ENCODE measurements around the gene COL3A1.

Gene COL3A1

GRCh38 chr2:189015359-189015758 lies 41.2 kb downstream of the COL3A1 start:
- no peak for DNase-seq (ENCODE audit: low read depth)

GRCh38 chr2:189016311-189016861 lies 42.2 kb downstream of the COL3A1 start:
- DNase-seq (ENCODE audit: low read depth), result no peak

DNA sequence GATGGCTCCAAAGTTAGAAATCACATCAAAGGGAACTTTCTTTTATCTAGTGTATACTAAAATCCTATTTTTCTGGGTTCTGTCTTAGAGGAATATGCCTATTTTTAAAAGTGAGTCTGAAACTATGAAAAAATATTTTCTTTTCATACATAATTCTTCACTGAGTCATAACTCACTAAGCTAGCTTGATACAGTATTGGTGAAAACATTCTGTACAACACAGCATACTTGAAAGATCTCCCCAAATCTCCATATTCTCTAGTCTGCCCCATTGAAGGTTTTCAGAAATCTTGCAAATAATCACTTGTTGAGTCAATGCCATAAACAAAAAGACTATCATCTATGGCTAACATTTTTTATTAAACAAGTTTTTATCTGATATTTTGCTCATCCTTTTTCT lies 44.5 kb downstream of the COL3A1 start:
- DNase-seq (ENCODE audit: low read depth), result no peak

GRCh38 chr2:189020179-189020578 lies 46.0 kb downstream of the COL3A1 start:
- DNase-seq (ENCODE audit: low read depth), result no peak

- no peak for DNase-seq (ENCODE audit: low read depth)
Measured at GRCh38 chr2:189022053-189022481, 47.9 kb downstream of the COL3A1 start.

- no peak for DNase-seq (ENCODE audit: low read depth)
Measured at GRCh38 chr2:189022492-189022891, 48.3 kb downstream of the COL3A1 start.

DNA sequence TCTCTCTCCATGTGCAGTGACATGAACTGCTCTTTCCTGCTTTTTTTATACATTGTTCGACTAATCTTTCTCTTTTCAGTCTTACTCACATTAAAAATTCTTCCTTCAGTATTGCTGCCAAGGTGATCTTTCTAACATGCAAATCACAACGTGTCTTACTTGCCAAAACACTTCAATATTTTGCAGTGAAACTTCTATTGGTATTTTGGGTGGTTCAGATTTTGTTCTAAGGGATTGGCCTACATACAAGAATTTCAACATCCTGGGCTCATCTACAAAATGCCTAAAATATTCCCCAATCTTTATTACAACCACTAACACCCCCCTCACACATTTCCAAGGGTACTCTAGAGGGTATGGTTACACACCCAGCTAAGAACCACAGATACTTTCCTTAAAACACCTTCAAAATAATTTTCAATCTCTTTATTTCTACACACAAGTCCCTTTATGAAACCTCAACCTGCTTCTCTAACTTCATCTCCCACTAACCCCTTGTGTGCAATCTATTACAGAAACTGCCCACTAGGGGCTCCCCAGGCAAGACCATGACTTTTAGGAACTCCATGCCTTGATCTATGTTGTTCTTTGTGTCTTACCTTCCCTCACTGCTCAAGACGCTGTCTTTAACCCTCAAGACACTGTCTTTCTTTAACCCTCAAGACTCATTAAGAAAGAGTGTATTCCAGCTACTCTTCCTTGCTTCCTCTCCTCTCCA lies 50.9 kb downstream of the COL3A1 start:
- no peak for DNase-seq (ENCODE audit: low read depth)

DNA sequence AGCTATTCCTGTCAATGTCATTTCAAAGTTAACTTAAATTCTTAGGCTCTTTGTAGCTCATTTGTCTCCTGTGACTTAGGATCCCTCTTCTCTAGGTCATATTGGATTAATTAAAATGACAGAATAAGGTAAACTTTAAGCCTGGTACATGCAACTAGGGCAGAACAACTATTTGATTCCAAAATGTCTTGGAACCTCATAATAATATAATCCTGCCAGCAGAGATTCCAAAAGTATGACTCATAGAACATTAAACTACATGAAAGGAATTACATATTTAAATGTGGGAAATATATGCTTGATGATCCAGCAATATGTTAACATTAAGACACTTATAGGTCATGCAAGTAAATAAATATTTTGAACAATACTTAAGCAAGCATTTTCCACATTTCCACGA lies 63.3 kb downstream of the COL3A1 start:
- no peak for DNase-seq (ENCODE audit: low read depth)

- DNase-seq (ENCODE audit: low read depth), result no peak
Measured at GRCh38 chr2:189045836-189046235, 71.7 kb downstream of the COL3A1 start.

DNA sequence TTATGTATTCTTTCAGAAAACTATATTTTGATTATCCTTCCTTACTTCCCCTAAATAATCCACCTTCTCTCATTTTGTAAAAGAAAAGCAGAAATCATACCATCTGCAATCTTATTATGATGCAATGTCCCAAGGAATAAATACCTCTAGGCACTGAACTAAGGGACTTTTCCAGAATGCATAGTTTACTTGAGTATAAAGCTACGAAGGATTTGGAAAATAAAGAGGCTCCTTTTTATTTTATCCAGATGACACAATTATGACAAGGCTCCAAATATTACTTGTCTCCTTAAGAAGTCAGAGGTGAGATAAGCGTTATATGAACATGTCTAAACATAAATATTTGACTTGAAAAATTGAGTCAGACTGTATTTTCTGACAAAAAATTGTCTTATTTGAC lies 72.1 kb downstream of the COL3A1 start:
- no peak for DNase-seq (ENCODE audit: low read depth)

- DNase-seq (ENCODE audit: low read depth), result no peak
Measured at GRCh38 chr2:189047171-189047888, 73.2 kb downstream of the COL3A1 start.

GRCh38 chr2:189048189-189048588 lies 74.0 kb downstream of the COL3A1 start:
- DNase-seq (ENCODE audit: low read depth), result no peak

DNA sequence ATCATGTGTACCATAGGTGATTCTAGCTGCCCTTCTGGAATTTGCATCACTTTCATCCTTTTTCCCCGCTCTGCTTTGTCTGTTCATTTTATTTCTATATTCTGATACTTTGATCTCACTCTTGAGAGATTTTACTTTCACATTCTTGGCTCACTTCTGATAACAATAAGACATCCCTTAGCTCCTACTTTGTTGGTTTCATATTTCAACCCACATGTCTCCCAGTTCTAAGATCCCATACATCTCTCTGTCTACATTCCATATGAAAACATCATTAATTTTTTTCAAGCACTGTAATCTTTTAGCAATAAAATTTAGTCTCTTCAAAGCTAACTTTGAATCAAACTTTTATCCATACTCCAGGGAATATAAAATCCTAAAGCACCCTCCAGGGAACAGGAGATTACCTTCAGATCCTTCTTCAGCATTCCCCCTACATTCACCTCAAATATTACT lies 75.6 kb downstream of the COL3A1 start:
- DNase-seq (ENCODE audit: low read depth), result no peak

GRCh38 chr2:189050165-189050712 lies 76.1 kb downstream of the COL3A1 start:
- no peak for DNase-seq (ENCODE audit: low read depth)

DNA sequence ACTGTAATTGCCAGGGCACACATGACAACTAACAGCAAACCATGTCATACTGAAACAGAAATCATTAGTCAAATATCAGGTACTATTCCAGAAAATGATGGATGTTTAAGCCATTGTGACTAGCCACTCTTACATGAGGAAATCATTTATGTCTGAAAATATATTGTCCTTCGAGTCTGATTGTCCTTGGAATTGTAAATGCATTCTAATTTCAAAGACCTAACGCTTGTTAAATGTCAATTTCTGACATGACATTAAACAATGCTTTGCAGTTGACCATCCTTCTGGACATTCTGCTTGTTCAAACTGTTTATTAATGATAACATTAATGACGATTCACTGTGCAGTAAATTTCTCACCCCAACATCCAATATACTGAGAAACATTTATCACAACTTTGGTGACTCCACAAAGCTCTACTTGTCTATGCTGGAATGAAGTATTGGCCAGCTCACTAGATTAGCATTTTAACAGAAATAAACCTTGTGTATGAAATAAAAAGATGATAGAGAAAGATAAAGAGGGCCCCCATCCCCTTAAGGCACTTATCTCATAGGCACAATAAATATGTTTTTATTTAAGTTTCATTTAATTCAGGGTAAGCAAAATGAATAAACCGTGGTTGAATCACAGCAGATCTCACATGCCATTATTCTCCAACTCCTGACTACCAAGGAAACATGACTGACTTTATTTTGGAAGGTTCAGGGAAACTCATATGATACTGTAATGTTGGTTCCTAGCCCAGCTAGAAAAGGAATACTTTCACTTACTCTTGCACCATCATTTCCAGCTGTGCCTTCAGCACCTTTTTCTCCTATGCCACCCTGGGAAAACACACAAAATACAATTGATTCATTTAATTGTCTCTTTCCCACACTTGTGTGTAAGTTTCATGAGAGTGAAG lies 82.3 kb downstream of the COL3A1 start:
- no peak for DNase-seq (ENCODE audit: low read depth)

GRCh38 chr2:189057316-189057715 lies 83.1 kb downstream of the COL3A1 start:
- DNase-seq (ENCODE audit: low read depth), result no peak

DNA sequence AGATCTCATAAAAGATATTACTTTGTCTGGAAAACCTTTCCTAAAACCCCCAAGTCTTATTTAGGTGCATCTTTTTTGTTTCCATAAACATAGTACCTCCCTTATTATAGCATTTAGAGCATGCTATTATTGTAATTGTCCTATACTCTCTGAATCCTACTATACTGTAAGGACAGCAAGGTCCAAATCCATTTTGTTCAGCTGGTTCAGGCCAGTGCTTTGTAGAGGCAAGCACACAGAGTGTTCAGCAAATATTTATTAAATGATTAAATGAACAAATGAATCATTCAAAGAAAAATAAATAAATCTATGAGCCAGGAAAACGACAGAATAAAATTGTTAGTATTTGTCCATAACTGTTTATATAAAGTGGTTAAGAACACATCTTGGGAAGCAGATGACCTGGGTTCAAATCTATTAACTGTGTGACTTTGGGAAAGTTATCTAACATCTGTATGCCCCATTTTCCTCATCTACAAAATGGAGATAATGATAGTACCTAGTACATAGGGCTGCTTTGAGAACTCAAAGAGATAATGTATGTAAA lies 86.0 kb downstream of the COL3A1 start:
- no peak for DNase-seq (ENCODE audit: low read depth)

All from T follicular helper cell (primary cell).